CD14-positive monocyte (primary cell): ENCODE results near the gene LYG2. TPM values are rescaled to one million over a fixed set of nuclear protein-coding genes. Genes with fewer than 3 reads are reported as not detected.

Experiments
- DNase-seq, 3 donors: peaks; one replicate each; pipeline ENCODE4 v3.0.0-alpha.2; 2011 to 2022
- H2AFZ ChIP-seq: 2 replicates; pipeline ENCODE4 v1.6.0; 2012; ENCODE audit warnings: mild to moderate bottlenecking, low read depth, low read length, inconsistent platforms; ENCODE audit not compliant: insufficient read depth, poor library complexity, severe bottlenecking
- H3K27ac ChIP-seq, 2 donors: 1 replicate in 1 of 2; 2 replicates in 1 of 2; pipeline ENCODE4 v1.5.1; 2012 to 2013; ENCODE audit warnings: low read length in 2 of 2, control low read depth in 1 of 2, inconsistent platforms in 1 of 2, low read depth in 1 of 2, mild to moderate bottlenecking in 1 of 2
- H3K27me3 ChIP-seq, 2 donors: one replicate each; pipeline versions ENCODE4 v1.6.0 to v1.6.1; 2011 to 2013; ENCODE audit warnings: low read length in 2 of 2; ENCODE audit not compliant: control insufficient read depth in 2 of 2, insufficient read depth in 2 of 2
- H3K36me3 ChIP-seq, 2 donors: replicated peaks in 1 of 2; 1 replicate in 1 of 2; 2 replicates in 1 of 2; pipeline versions ENCODE4 v1.5.1 to v1.6.1; 2012 to 2013; ENCODE audit warnings: low read length in 2 of 2, control low read depth in 1 of 2, inconsistent platforms in 1 of 2, mild to moderate bottlenecking in 1 of 2; ENCODE audit not compliant: insufficient read depth in 2 of 2, control insufficient read depth in 1 of 2
- H3K4me1 ChIP-seq, 2 donors: 1 replicate in 1 of 2; 2 replicates in 1 of 2; pipeline versions ENCODE4 v1.5.1 to v1.6.1; 2012 to 2013; ENCODE audit warnings: low read length in 2 of 2, control low read depth in 1 of 2, inconsistent platforms in 1 of 2, mild to moderate bottlenecking in 1 of 2, moderate library complexity in 1 of 2; ENCODE audit not compliant: insufficient read depth in 2 of 2, control insufficient read depth in 1 of 2
- H3K4me2 ChIP-seq: replicated peaks from 2 replicates; pipeline ENCODE3; 2012; ENCODE audit warnings: low read length, moderate library complexity, mild to moderate bottlenecking; ENCODE audit not compliant: poor library complexity, severe bottlenecking; ENCODE audit errors: extremely low read depth
- H3K4me3 ChIP-seq, 3 experiments: fragments of 200-600 bp in 1 of 3; sonication (generic) in 1 of 3; replicated peaks in 1 of 3; 1 replicate in 2 of 3; 2 replicates in 1 of 3; pipeline ENCODE4 v1.5.1; 2011 to 2013; ENCODE audit warnings: low read length in 3 of 3, mild to moderate bottlenecking in 3 of 3, control low read depth in 2 of 3, low read depth in 2 of 3, inconsistent platforms in 1 of 3, moderate library complexity in 1 of 3
- H3K79me2 ChIP-seq: 2 replicates; pipeline ENCODE4 v1.6.0; 2012; ENCODE audit warnings: mild to moderate bottlenecking, control low read depth, inconsistent platforms, low read length, moderate library complexity; ENCODE audit not compliant: insufficient read depth
- H3K9ac ChIP-seq: 2 replicates; pipeline ENCODE4 v1.6.0; 2017; ENCODE audit warnings: low read length, mild to moderate bottlenecking; ENCODE audit not compliant: insufficient read depth, poor library complexity, severe bottlenecking
- H3K9me3 ChIP-seq, 2 donors: replicated peaks in 1 of 2; 1 replicate in 1 of 2; 2 replicates in 1 of 2; pipeline versions ENCODE4 v1.5.1 to v1.6.1; 2012 to 2013; ENCODE audit warnings: low read length in 2 of 2, control low read depth in 1 of 2; ENCODE audit not compliant: control insufficient read depth in 1 of 2, insufficient read depth in 1 of 2
- H4K20me1 ChIP-seq: 2 replicates; pipeline ENCODE4 v1.6.0; 2012; ENCODE audit warnings: mild to moderate bottlenecking, low read length, control low read depth, moderate library complexity; ENCODE audit not compliant: insufficient read depth
- H3K27ac Mint-ChIP-seq, 7 donors: one replicate each; pipeline ENCODE4 v1.8.0; 2020; ENCODE audit warnings: mild to moderate bottlenecking in 7 of 7, mixed read lengths in 7 of 7, moderate library complexity in 6 of 7, inconsistent platforms in 2 of 7
- H3K27me3 Mint-ChIP-seq, 3 donors: one replicate each; pipeline ENCODE4 v1.8.0; 2021 to 2022; ENCODE audit warnings: low read depth in 3 of 3, mild to moderate bottlenecking in 3 of 3, mixed read lengths in 3 of 3, moderate library complexity in 3 of 3, inconsistent platforms in 1 of 3
- H3K36me3 Mint-ChIP-seq, 2 donors: one replicate each; pipeline ENCODE4 v1.8.0; 2020; ENCODE audit warnings: mixed read lengths in 2 of 2, inconsistent platforms in 1 of 2, mild to moderate bottlenecking in 1 of 2
- H3K4me1 Mint-ChIP-seq: one replicate; pipeline ENCODE4 v1.8.0; 2020; ENCODE audit warnings: mild to moderate bottlenecking, mixed read lengths
- H3K4me3 Mint-ChIP-seq, 2 donors: one replicate each; pipeline ENCODE4 v1.8.0; 2020; ENCODE audit warnings: mild to moderate bottlenecking in 2 of 2, mixed read lengths in 2 of 2, moderate library complexity in 1 of 2
- H3K9me3 Mint-ChIP-seq, 7 donors: one replicate each; pipeline ENCODE4 v1.8.0; 2020 to 2022; ENCODE audit warnings: mixed read lengths in 7 of 7, mild to moderate bottlenecking in 6 of 7, moderate library complexity in 6 of 7, inconsistent platforms in 2 of 7
- CTCF ChIP-seq: fragments of 200-600 bp; IDR thresholded peaks from one replicate; pipeline ENCODE4 v1.8.0; 2022; ENCODE audit warnings: antibody characterized with exemption, mild to moderate bottlenecking
- WGBS: methylation state at CpG from one replicate; pipeline ENCODE4 v1.1.5; 2013; ENCODE audit warnings: missing lambda C conversion rate; ENCODE audit not compliant: insufficient coverage; 5-methylcytosine and 5-hydroxymethylcytosine counted together
- intact Hi-C, 2 donors: fragments of 100-400 bp; cut with micrococcal nuclease; formaldehyde crosslinking; loops; one replicate each; pipeline versions ENCODE4 v1.15.0 to v1.15.1; 2023
- polyA plus RNA-seq, 3 donors: library from polyadenylated mRNA; depleted of rRNA in 1 of 3; unstranded in 2 of 3; stranded (reverse) in 1 of 3; fragments of 300-500 nt in 2 of 3; fragments of >200 nt in 1 of 3; fragmentation: Illumina TruSeq in 2 of 3; gene quantifications; 1 replicate in 2 of 3; 2 replicates in 1 of 3; pipeline ENCODE4 v1.2.3, GENCODE V29; 2012 to 2021

LYG2 gene
- polyA plus RNA-seq, 3 donors: not detected

DNA sequence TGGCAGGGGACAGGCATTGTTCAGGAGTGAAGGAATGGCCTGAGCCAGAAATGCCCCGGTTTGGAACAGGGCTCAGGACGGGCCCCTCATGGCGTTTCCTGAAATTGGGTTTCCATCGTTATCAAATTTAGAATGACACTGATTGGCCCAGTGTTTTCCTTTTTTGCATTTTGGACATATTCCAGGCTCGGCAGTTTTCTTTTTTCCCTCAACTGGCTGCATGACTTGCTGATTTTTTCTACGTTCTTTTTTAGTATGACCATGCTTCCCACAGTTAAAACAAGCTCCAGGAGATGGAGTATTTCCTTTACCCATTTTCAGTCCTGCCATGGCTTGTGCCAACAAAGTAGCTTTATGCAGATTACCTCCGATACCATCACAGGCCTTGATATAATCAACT, 20.4 kb upstream of the LYG2 start:
- no peak overlapping the region for H3K4me2 ChIP-seq
- no peak overlapping the region for H3K4me3 ChIP-seq
- no peak overlapping the region for H3K9ac ChIP-seq
- H3K27ac ChIP-seq: no peak overlapping the region
- 24% methylated on average over 7 of the region's 7 CpGs for WGBS
- H3K27ac Mint-ChIP-seq: no peak overlapping the region
- H3K4me1 ChIP-seq: no peaks in the 10 kb centered on the region
- H3K27me3 ChIP-seq: no peaks in the 10 kb centered on the region
- peaks cover 11 to 19% of the 10 kb centered on the region in 2 donors for H3K9me3 ChIP-seq
- no peak overlapping the region for H2AFZ ChIP-seq
- H3K27me3 Mint-ChIP-seq: peaks cover 0 to 2% (median 0%) of the 10 kb centered on the region in 3 donors
- H3K36me3 ChIP-seq: no peaks in the 10 kb centered on the region
- H3K9me3 Mint-ChIP-seq: peaks cover 10 to 34% (median 24%) of the 10 kb centered on the region in 7 donors
- no peaks in the 10 kb centered on the region for H3K79me2 ChIP-seq
- no peak overlapping the region for H3K4me3 Mint-ChIP-seq
- DNase-seq: no peak
- H3K4me1 Mint-ChIP-seq: peaks cover 3% of the 10 kb centered on the region
- no peaks in the 10 kb centered on the region for H3K36me3 Mint-ChIP-seq
- H4K20me1 ChIP-seq: no peaks in the 10 kb centered on the region
- no peak for TF ChIP-seq CTCF
- intact Hi-C loops: no loop called here

DNA sequence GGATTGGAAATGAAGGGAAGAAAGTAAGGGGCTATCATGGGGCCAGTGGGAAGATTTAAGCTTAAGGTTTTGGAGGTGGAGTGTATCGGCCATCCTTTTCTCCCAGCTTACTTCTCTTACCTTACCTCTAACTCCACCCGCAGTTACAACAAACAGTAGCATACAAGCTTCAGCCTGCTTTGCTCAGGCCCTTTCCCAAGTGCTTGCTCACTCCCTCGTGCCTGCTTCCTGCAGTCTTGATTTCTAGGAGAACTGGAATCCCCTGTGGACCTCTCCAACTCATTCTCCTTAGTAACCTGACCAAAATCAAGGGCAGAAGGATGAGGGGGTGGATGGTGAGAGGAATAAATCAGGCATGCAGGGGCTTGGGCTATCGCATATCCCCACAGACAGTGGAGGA, 5.8 kb upstream of the LYG2 start:
- no peaks in the 10 kb centered on the region for H3K36me3 ChIP-seq
- peaks cover 4 to 10% of the 10 kb centered on the region in 2 donors for H3K9me3 ChIP-seq
- no peak overlapping the region for H3K9ac ChIP-seq
- no peak for TF ChIP-seq CTCF
- H3K4me3 ChIP-seq: no peak overlapping the region
- Mint-ChIP-seq H3K9me3 (peaks cover 12 to 22% (median 13%) of the 10 kb centered on the region in 7 donors), H3K27ac (no peak overlapping the region), H3K4me3 (no peak overlapping the region), H3K27me3 (peaks cover 0 to 4% (median 0%) of the 10 kb centered on the region in 3 donors), H3K4me1 (no peaks in the 10 kb centered on the region), H3K36me3 (no peaks in the 10 kb centered on the region)
- no peaks in the 10 kb centered on the region for H3K27me3 ChIP-seq
- no peaks in the 10 kb centered on the region for H3K4me1 ChIP-seq
- DNase-seq: no peak
- no peak overlapping the region for H3K27ac ChIP-seq
- H2AFZ ChIP-seq: no peak overlapping the region
- no peak overlapping the region for H3K4me2 ChIP-seq
- H3K79me2 ChIP-seq: no peaks in the 10 kb centered on the region
- 100% methylated on average over 2 of the region's 4 CpGs for WGBS
- intact Hi-C loops: no loop called here
- H4K20me1 ChIP-seq: no peaks in the 10 kb centered on the region
